ENCODE measurements around the gene ARL6IP4.

DNA sequence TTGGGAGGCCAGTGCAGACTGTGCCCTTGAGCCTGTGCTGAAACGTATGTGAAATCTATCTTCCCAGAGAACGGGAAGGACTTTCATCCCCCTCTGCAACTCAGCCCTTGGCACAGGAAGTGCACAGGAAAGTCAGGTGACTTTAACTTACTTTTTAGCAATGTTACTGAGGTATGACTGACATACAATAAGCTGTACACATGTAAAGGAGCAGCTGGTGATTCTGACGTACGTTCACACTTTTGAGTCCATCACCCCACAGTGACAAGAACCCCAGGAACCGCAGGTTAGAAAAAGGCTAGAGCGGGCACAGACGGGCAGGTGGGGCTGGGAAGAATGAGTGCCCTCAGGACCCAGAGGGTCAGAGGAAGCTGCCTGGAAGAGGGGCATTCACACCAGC, 48.0 kb downstream of the ARL6IP4 start:
- TF ChIP-seq, protein P1, sequence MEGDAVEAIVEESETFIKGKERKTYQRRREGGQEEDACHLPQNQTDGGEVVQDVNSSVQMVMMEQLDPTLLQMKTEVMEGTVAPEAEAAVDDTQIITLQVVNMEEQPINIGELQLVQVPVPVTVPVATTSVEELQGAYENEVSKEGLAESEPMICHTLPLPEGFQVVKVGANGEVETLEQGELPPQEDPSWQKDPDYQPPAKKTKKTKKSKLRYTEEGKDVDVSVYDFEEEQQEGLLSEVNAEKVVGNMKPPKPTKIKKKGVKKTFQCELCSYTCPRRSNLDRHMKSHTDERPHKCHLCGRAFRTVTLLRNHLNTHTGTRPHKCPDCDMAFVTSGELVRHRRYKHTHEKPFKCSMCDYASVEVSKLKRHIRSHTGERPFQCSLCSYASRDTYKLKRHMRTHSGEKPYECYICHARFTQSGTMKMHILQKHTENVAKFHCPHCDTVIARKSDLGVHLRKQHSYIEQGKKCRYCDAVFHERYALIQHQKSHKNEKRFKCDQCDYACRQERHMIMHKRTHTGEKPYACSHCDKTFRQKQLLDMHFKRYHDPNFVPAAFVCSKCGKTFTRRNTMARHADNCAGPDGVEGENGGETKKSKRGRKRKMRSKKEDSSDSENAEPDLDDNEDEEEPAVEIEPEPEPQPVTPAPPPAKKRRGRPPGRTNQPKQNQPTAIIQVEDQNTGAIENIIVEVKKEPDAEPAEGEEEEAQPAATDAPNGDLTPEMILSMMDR (conservative IDR thresholded peaks at IDR 0.05 in 1 of 2, IDR thresholded peaks at IDR 0.05 in 1 of 2; ENCODE audit: low read depth in 1 of 2, low read length in 2 of 2): no peak
- no peak for TF ChIP-seq EZH2 (IDR thresholded peaks at IDR 0.05; ENCODE audit: low read length, missing control alignments)

All from fibroblast of lung (primary cell).